Neural cell (in vitro differentiated cells): ENCODE results near the gene APLNR. TPM values are rescaled to one million over a fixed set of nuclear protein-coding genes. Genes with fewer than 3 reads are reported as not detected.

Experiments
- H2AFZ ChIP-seq: fragments of 200-600, 300-800 bp; sonication (generic), shearing (Covaris generic); 2 replicates; pipeline ENCODE4 v1.6.0; 2014; ENCODE audit warnings: low read depth, mild to moderate bottlenecking, antibody characterized with exemption, low read length, moderate library complexity
- H3F3A ChIP-seq: fragments of 200-600 bp; shearing (Covaris generic); 2 replicates; pipeline ENCODE4 v1.6.1; 2016; ENCODE audit warnings: mild to moderate bottlenecking, moderate library complexity, mixed read lengths, antibody characterized with exemption, low read length; ENCODE audit not compliant: insufficient read depth, poor library complexity, severe bottlenecking
- H3K27ac ChIP-seq: fragments of 200-600, 300-800 bp; sonication (generic), shearing (Covaris generic); 2 replicates; pipeline ENCODE4 v1.5.1; 2014; ENCODE audit warnings: mild to moderate bottlenecking, low read length, moderate library complexity
- H3K27me3 ChIP-seq: fragments of 300-800, 200-600 bp; sonication (generic), shearing (Covaris generic); 2 replicates; pipeline ENCODE4 v1.6.0; 2014; ENCODE audit warnings: mild to moderate bottlenecking, low read depth, low read length, moderate library complexity; ENCODE audit not compliant: insufficient read depth
- H3K36me3 ChIP-seq: fragments of 300-800, 200-600 bp; sonication (generic), shearing (Covaris generic); 2 replicates; pipeline ENCODE4 v1.5.1; 2014; ENCODE audit warnings: mild to moderate bottlenecking, antibody characterized with exemption, low read length, moderate library complexity; ENCODE audit not compliant: insufficient read depth
- H3K4me2 ChIP-seq: fragments of 300-800, 200-600 bp; sonication (generic), shearing (Covaris generic); 2 replicates; pipeline ENCODE4 v1.6.0; 2014; ENCODE audit warnings: mild to moderate bottlenecking, low read length
- H3K4me3 ChIP-seq: fragments of 300-800, 200-600 bp; sonication (generic), shearing (Covaris generic); 2 replicates; pipeline ENCODE4 v1.5.1; 2014; ENCODE audit warnings: mild to moderate bottlenecking, low read length, moderate library complexity
- H3K79me2 ChIP-seq: fragments of 200-600 bp; shearing (Covaris generic); replicated peaks from 2 replicates; pipeline ENCODE4 v1.6.0; 2014; ENCODE audit warnings: mild to moderate bottlenecking, low read length, moderate library complexity; ENCODE audit not compliant: insufficient read depth
- H3K9ac ChIP-seq: fragments of 300-800, 200-600 bp; sonication (generic), shearing (Covaris generic); 2 replicates; pipeline ENCODE4 v1.6.1; 2016; ENCODE audit warnings: mild to moderate bottlenecking, low read length, mixed read lengths
- H3K9me2 ChIP-seq: fragments of 200-600 bp; shearing (Covaris generic); 2 replicates; pipeline ENCODE4 v1.6.1; 2016; ENCODE audit warnings: mild to moderate bottlenecking, low read length, mixed read lengths; ENCODE audit not compliant: insufficient read depth
- H3K9me3 ChIP-seq: fragments of 200-600, 300-800 bp; sonication (generic), shearing (Covaris generic); 2 replicates; pipeline ENCODE4 v1.6.1; 2016; ENCODE audit warnings: mild to moderate bottlenecking, mixed run types, low read length, moderate library complexity, mixed read lengths
- H4K20me1 ChIP-seq: fragments of 200-600 bp; shearing (Covaris generic); 2 replicates; pipeline ENCODE4 v1.6.1; 2016; ENCODE audit warnings: mild to moderate bottlenecking, mixed run types; ENCODE audit not compliant: insufficient read depth
- EP300 ChIP-seq: fragments of 450-650 bp; conservative IDR thresholded peaks from 2 replicates; pipeline ENCODE4 v1.6.1; 2014; ENCODE audit warnings: antibody characterized with exemption, mild to moderate bottlenecking, moderate library complexity; ENCODE audit not compliant: poor library complexity, severe bottlenecking
- EZH2 ChIP-seq: fragments of 200-600, 300-800 bp; shearing (Covaris generic), sonication (generic); IDR thresholded peaks from 2 replicates; pipeline ENCODE4 v1.6.1; 2014; ENCODE audit warnings: antibody characterized with exemption, low read length, borderline replicate concordance, mild to moderate bottlenecking; ENCODE audit not compliant: insufficient read depth, poor library complexity, severe bottlenecking
- MXI1 ChIP-seq: fragments of 450-650 bp; conservative IDR thresholded peaks from 2 replicates; pipeline ENCODE4 v1.6.1; 2014; ENCODE audit warnings: antibody characterized with exemption, mild to moderate bottlenecking; ENCODE audit not compliant: poor library complexity, severe bottlenecking
- POLR2AphosphoS5 ChIP-seq: IDR thresholded peaks from 2 replicates; pipeline ENCODE4 v1.6.1; 2012
- RAD21 ChIP-seq: fragments of 450-650 bp; conservative IDR thresholded peaks from 2 replicates; pipeline ENCODE4 v1.6.1; 2014; ENCODE audit warnings: antibody characterized with exemption, mild to moderate bottlenecking, moderate library complexity
- SMC3 ChIP-seq: fragments of 450-650 bp; conservative IDR thresholded peaks from 2 replicates; pipeline ENCODE4 v1.6.1; 2014; ENCODE audit warnings: antibody characterized with exemption, mild to moderate bottlenecking, moderate library complexity; ENCODE audit not compliant: poor library complexity
- TAF1 ChIP-seq: IDR thresholded peaks from 2 replicates; pipeline ENCODE4 v1.6.1; 2012; ENCODE audit warnings: low read depth
- polyA plus RNA-seq: library from polyadenylated mRNA; depleted of rRNA; stranded (reverse); fragments of >200 nt; gene quantifications from 2 replicates; pipeline ENCODE4 v1.2.3, GENCODE V29; 2014
- TF ChIP-seq, protein P1 (sequence below): fragments of 450-650 bp; IDR thresholded peaks from 2 replicates; pipeline ENCODE4 v1.5.1; 2014; ENCODE audit warnings: antibody characterized with exemption, mild to moderate bottlenecking, moderate library complexity; ENCODE audit not compliant: poor library complexity, severe bottlenecking
- TF ChIP-seq, protein P2 (sequence below): IDR thresholded peaks from 2 replicates; pipeline ENCODE4 v1.6.1; 2012; ENCODE audit warnings: borderline replicate concordance

APLNR gene
- polyA plus RNA-seq, 1 donor from 2014 or later, result not detected

DNA sequence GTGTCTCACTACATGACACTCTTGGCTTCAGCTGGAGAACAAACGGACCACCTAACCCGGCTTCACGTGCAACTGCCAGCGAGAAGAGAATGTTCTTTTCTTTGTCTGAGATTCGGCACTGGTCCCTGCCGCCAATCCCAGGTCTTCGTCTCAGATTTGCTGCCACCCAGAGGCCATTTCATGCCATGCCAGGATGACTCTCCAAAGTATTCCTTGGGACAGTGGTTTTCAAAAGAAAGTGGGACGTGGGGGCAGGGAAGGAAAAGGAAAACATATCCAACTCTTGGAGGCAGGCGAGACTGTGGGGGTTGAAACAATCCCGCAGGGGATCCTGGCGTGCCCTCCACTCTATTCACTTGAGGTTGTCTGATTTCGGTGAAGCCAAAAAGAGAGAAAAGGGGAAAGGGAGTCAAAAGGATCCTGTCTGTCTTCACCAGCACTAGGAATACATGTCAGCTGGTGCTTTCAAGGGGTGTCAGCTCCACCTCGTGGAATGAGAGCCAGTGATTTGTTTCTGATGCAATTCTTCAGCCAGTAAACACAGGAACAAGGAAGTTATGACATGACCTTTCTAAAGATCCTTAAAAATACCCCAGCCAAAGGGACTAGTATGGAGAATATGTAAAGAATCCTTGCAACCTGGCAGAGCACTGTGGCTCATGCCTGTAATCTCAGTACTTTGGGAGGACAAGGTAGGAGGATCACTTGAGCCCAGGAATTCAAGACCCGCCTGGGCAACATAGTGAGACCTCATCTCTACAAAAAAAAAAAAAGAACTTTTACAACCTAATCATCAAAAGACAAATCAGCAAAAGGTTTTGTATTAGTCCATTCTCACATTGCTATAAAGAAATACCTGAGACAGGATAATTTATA is 41.0 kb upstream of the APLNR start:
- no peak overlapping the region for H3K4me2 ChIP-seq
- peak overlapping the region; percentile 51 for H2AFZ ChIP-seq
- no peaks in the 10 kb centered on the region for H3K36me3 ChIP-seq
- H3K9me3 ChIP-seq, result no peaks in the 10 kb centered on the region
- H3K27ac ChIP-seq, result no peak overlapping the region
- TF ChIP-seq, protein P1, sequence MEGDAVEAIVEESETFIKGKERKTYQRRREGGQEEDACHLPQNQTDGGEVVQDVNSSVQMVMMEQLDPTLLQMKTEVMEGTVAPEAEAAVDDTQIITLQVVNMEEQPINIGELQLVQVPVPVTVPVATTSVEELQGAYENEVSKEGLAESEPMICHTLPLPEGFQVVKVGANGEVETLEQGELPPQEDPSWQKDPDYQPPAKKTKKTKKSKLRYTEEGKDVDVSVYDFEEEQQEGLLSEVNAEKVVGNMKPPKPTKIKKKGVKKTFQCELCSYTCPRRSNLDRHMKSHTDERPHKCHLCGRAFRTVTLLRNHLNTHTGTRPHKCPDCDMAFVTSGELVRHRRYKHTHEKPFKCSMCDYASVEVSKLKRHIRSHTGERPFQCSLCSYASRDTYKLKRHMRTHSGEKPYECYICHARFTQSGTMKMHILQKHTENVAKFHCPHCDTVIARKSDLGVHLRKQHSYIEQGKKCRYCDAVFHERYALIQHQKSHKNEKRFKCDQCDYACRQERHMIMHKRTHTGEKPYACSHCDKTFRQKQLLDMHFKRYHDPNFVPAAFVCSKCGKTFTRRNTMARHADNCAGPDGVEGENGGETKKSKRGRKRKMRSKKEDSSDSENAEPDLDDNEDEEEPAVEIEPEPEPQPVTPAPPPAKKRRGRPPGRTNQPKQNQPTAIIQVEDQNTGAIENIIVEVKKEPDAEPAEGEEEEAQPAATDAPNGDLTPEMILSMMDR, result peak; percentile 84
- peak; percentile 76 for TF ChIP-seq SMC3
- peak; percentile 17 for TF ChIP-seq POLR2AphosphoS5
- TF ChIP-seq RAD21, result peak; percentile 67
- no peak for TF ChIP-seq EZH2
- H4K20me1 ChIP-seq, result no peaks in the 10 kb centered on the region
- peak overlapping the region; percentile 3 for H3K9ac ChIP-seq
- no peaks in the 10 kb centered on the region for H3K79me2 ChIP-seq
- H3F3A ChIP-seq, result no peaks in the 10 kb centered on the region
- H3K27me3 ChIP-seq, result no peaks in the 10 kb centered on the region
- no peaks in the 10 kb centered on the region for H3K9me2 ChIP-seq
- no peak overlapping the region for H3K4me3 ChIP-seq

GRCh38 chr11:57276971-57277675 is 40.1 kb upstream of the APLNR start:
- no peaks in the 10 kb centered on the region for H3K9me2 ChIP-seq
- H3K27ac ChIP-seq, result no peak overlapping the region
- no peaks in the 10 kb centered on the region for H3K36me3 ChIP-seq
- peak overlapping the region; percentile 51 for H2AFZ ChIP-seq
- no peaks in the 10 kb centered on the region for H3K27me3 ChIP-seq
- H4K20me1 ChIP-seq, result no peaks in the 10 kb centered on the region
- no peaks in the 10 kb centered on the region for H3K9me3 ChIP-seq
- no peak overlapping the region for H3K4me3 ChIP-seq
- H3K4me2 ChIP-seq, result no peak overlapping the region
- no peaks in the 10 kb centered on the region for H3K79me2 ChIP-seq
- TF ChIP-seq MXI1 (no peak), EP300 (no peak), TAF1 (no peak), EZH2 (no peak)
- H3F3A ChIP-seq, result no peaks in the 10 kb centered on the region
- H3K9ac ChIP-seq, result peak overlapping the region; percentile 3

GRCh38 chr11:57276169-57276970 is 39.3 kb upstream of the APLNR start:
- Histone ChIP-seq H3K27ac (no peak overlapping the region), H3K79me2 (no peaks in the 10 kb centered on the region), H3K4me3 (no peak overlapping the region), H3K9me2 (no peaks in the 10 kb centered on the region), H3F3A (no peaks in the 10 kb centered on the region), H3K4me2 (no peak overlapping the region), H3K9ac (no peak overlapping the region), H3K27me3 (no peaks in the 10 kb centered on the region), H4K20me1 (no peaks in the 10 kb centered on the region), H3K9me3 (no peaks in the 10 kb centered on the region), H2AFZ (no peak overlapping the region), H3K36me3 (no peaks in the 10 kb centered on the region)
- no peak for TF ChIP-seq TAF1
- TF ChIP-seq SMC3, result no peak
- TF ChIP-seq EP300, result no peak
- no peak for TF ChIP-seq RAD21
- TF ChIP-seq EZH2, result no peak
- TF ChIP-seq, protein P1, result no peak
- TF ChIP-seq, protein P2, sequence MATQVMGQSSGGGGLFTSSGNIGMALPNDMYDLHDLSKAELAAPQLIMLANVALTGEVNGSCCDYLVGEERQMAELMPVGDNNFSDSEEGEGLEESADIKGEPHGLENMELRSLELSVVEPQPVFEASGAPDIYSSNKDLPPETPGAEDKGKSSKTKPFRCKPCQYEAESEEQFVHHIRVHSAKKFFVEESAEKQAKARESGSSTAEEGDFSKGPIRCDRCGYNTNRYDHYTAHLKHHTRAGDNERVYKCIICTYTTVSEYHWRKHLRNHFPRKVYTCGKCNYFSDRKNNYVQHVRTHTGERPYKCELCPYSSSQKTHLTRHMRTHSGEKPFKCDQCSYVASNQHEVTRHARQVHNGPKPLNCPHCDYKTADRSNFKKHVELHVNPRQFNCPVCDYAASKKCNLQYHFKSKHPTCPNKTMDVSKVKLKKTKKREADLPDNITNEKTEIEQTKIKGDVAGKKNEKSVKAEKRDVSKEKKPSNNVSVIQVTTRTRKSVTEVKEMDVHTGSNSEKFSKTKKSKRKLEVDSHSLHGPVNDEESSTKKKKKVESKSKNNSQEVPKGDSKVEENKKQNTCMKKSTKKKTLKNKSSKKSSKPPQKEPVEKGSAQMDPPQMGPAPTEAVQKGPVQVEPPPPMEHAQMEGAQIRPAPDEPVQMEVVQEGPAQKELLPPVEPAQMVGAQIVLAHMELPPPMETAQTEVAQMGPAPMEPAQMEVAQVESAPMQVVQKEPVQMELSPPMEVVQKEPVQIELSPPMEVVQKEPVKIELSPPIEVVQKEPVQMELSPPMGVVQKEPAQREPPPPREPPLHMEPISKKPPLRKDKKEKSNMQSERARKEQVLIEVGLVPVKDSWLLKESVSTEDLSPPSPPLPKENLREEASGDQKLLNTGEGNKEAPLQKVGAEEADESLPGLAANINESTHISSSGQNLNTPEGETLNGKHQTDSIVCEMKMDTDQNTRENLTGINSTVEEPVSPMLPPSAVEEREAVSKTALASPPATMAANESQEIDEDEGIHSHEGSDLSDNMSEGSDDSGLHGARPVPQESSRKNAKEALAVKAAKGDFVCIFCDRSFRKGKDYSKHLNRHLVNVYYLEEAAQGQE, result no peak
- no peak for TF ChIP-seq MXI1
- no peak for TF ChIP-seq POLR2AphosphoS5
